Vagina (tissue), 2 donors: ENCODE results near the gene CBLB. TPM values are rescaled to one million over a fixed set of nuclear protein-coding genes. Genes with fewer than 3 reads are reported as not detected.
"Not testable (repeated sequence)": the region's sequence is repeated elsewhere in the genome, so short reads cannot be mapped to it uniquely, and the experiment has no call there.

Experiments used
- DNase-seq, 2 donors: peaks; one replicate each; pipeline ENCODE4 v3.0.0-alpha.2; 2017; ENCODE audit errors: extremely low spot score in 2 of 2
- H3K27ac ChIP-seq: fragments of 200-600 bp; sonication (generic); one replicate; pipeline ENCODE4 v1.5.1; 2019
- H3K27me3 ChIP-seq: fragments of 200-600 bp; sonication (generic); one replicate; pipeline ENCODE4 v1.5.1; 2019
- H3K36me3 ChIP-seq, 2 donors: fragments of 200-600 bp; sonication (generic); one replicate each; pipeline ENCODE4 v1.5.1; 2017 to 2019
- H3K4me1 ChIP-seq: fragments of 200-600 bp; sonication (generic); one replicate; pipeline ENCODE4 v1.5.1; 2019
- H3K4me3 ChIP-seq, 2 donors: fragments of 200-600 bp; sonication (generic); 1 replicate in 1 of 2; 2 replicates in 1 of 2; pipeline ENCODE4 v1.5.1; 2016 to 2019
- H3K9me3 ChIP-seq: fragments of 200-600 bp; sonication (generic); one replicate; pipeline ENCODE4 v1.5.1; 2019
- CTCF ChIP-seq, 3 experiments: fragments of 450-650 bp in 2 of 3; fragments of 200-600 bp in 1 of 3; sonication (generic) in 1 of 3; IDR thresholded peaks; one replicate each; pipeline ENCODE4 v1.5.1; 2017 to 2019; ENCODE audit warnings: antibody characterized with exemption in 3 of 3, mild to moderate bottlenecking in 2 of 3, moderate library complexity in 2 of 3
- POLR2A ChIP-seq, 2 donors: fragments of 450-650 bp; IDR thresholded peaks; one replicate each; pipeline ENCODE4 v1.6.1; 2017; ENCODE audit warnings: antibody characterized with exemption in 2 of 2, mild to moderate bottlenecking in 2 of 2, moderate library complexity in 2 of 2
- POLR2AphosphoS5 ChIP-seq, 2 donors: sonication (generic); formaldehyde crosslinking; IDR thresholded peaks; one replicate each; pipeline ENCODE4 v1.9.0; 2017; ENCODE audit warnings: antibody characterized with exemption in 2 of 2, mild to moderate bottlenecking in 2 of 2, low read depth in 1 of 2; ENCODE audit not compliant: insufficient read depth in 1 of 2
- intact Hi-C: fragments of 100-400 bp; cut with DNase I; formaldehyde crosslinking; loops from one replicate; pipeline ENCODE4 v1.15.1; 2023
- total RNA-seq: library from RNA; depleted of rRNA; stranded (reverse); fragments of >200 nt; gene quantifications from one replicate; pipeline ENCODE4 v1.2.3, GENCODE V29; 2016

Gene CBLB
- total RNA-seq, 1 donor from 2014 or later = 58.4 TPM

- Histone ChIP-seq H3K4me3 (no peak overlapping the region), H3K36me3 (peaks cover 0 to 10% of the 10 kb centered on the region in 2 donors), H3K4me1 (peaks cover 7% of the 10 kb centered on the region)
Observed at GRCh38 chr3:105765308-105765639, 103.5 kb downstream of the CBLB start.

GRCh38 chr3:105764378-105765307 lies 104.2 kb downstream of the CBLB start:
- H3K27me3 ChIP-seq = no peaks in the 10 kb centered on the region
- H3K27ac ChIP-seq = no peak overlapping the region
- intact Hi-C loops = no loop called here
- peaks cover 5% of the 10 kb centered on the region for H3K9me3 ChIP-seq
- H3K36me3 ChIP-seq = peaks cover 0 to 10% of the 10 kb centered on the region in 2 donors
- no peak for DNase-seq
- no peak overlapping the region for H3K4me3 ChIP-seq
- peaks cover 7% of the 10 kb centered on the region for H3K4me1 ChIP-seq
- TF ChIP-seq POLR2AphosphoS5 (IDR thresholded peaks at IDR 0.05; ENCODE audit: insufficient read depth in 1 of 2, low read depth in 1 of 2) (no peak), CTCF (IDR thresholded peaks at IDR 0.05) (no peak), POLR2A (IDR thresholded peaks at IDR 0.05) (no peak)

More at GRCh38 chr3:105765308-105765639, 103.5 kb downstream of the CBLB start:
- H3K27me3 ChIP-seq = no peaks in the 10 kb centered on the region
- H3K9me3 ChIP-seq = peaks cover 5% of the 10 kb centered on the region
- no peak for DNase-seq
- no peak overlapping the region for H3K27ac ChIP-seq
- intact Hi-C loops = no loop called here
- no peak for TF ChIP-seq POLR2AphosphoS5 (IDR thresholded peaks at IDR 0.05; ENCODE audit: insufficient read depth in 1 of 2, low read depth in 1 of 2)
- TF ChIP-seq CTCF (IDR thresholded peaks at IDR 0.05) = no peak
- TF ChIP-seq POLR2A (IDR thresholded peaks at IDR 0.05) = no peak

GRCh38 chr3:105763659-105764036 lies 105.2 kb downstream of the CBLB start:
- no peak overlapping the region for H3K27ac ChIP-seq
- H3K36me3 ChIP-seq = peaks cover 0 to 10% of the 10 kb centered on the region in 2 donors
- peaks cover 7% of the 10 kb centered on the region for H3K4me1 ChIP-seq
- peaks cover 5% of the 10 kb centered on the region for H3K9me3 ChIP-seq
- H3K4me3 ChIP-seq = no peak overlapping the region
- intact Hi-C loops = no loop called here
- no peak for TF ChIP-seq POLR2A (IDR thresholded peaks at IDR 0.05)
- TF ChIP-seq POLR2AphosphoS5 (IDR thresholded peaks at IDR 0.05; ENCODE audit: insufficient read depth in 1 of 2, low read depth in 1 of 2) = no peak
- TF ChIP-seq CTCF (IDR thresholded peaks at IDR 0.05) = no peak
- no peaks in the 10 kb centered on the region for H3K27me3 ChIP-seq
- DNase-seq = no peak

GRCh38 chr3:105762749-105763658 lies 105.8 kb downstream of the CBLB start:
- Histone ChIP-seq H3K4me3 (no peak overlapping the region), H3K27me3 (no peaks in the 10 kb centered on the region), H3K9me3 (peaks cover 5% of the 10 kb centered on the region), H3K27ac (no peak overlapping the region), H3K36me3 (peaks cover 0 to 10% of the 10 kb centered on the region in 2 donors), H3K4me1 (peaks cover 7% of the 10 kb centered on the region)
- intact Hi-C loops = no loop called here
- TF ChIP-seq CTCF (IDR thresholded peaks at IDR 0.05) = no peak
- no peak for TF ChIP-seq POLR2A (IDR thresholded peaks at IDR 0.05)
- no peak for TF ChIP-seq POLR2AphosphoS5 (IDR thresholded peaks at IDR 0.05; ENCODE audit: insufficient read depth in 1 of 2, low read depth in 1 of 2)
- no peak for DNase-seq

GRCh38 chr3:105762214-105762613 lies 106.6 kb downstream of the CBLB start:
- H3K4me1 ChIP-seq, H3K27me3 ChIP-seq, H3K27ac ChIP-seq, H3K4me3 ChIP-seq, intact Hi-C loops, H3K9me3 ChIP-seq, DNase-seq, H3K36me3 ChIP-seq: not testable (repeated sequence)
